NCI-H2227 treated with DMSO at 0.1 percent for 48 hours (cell line): ENCODE data around the gene MCRIP1.
"Not testable (repeated sequence)": the region's sequence is repeated elsewhere in the genome, so short reads cannot be mapped to it uniquely, and the experiment has no call there.

ENCODE experiments used
- DNase-seq: peaks from one replicate; lab custom pipeline; 2025; lab: John Stamatoyannopoulos, UW

The MCRIP1 gene

GRCh38 chr17:81840826-81841778, 8.0 kb upstream of the MCRIP1 start:
- no peak for DNase-seq

DNA sequence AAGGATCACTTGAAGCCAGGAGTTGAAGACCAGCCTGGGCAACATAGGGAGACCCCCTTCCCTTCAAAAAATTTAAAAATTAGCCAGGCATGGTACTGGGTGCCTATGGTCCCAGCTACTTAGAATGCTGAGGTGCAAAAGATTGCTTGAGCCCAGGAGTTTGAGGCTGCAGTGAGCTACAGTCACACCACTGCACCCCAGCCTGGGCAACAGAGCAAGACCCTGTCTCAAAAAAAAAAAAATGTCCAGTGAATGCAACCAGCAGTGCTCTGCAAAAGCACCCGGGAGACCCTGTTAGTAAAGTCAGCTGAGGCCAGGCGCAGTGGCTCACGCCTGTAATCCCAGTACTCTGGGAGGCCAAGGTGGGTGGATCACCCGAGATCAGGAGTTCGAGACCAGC, 7.0 kb upstream of the MCRIP1 start:
- DNase-seq, result not testable (repeated sequence)

DNA sequence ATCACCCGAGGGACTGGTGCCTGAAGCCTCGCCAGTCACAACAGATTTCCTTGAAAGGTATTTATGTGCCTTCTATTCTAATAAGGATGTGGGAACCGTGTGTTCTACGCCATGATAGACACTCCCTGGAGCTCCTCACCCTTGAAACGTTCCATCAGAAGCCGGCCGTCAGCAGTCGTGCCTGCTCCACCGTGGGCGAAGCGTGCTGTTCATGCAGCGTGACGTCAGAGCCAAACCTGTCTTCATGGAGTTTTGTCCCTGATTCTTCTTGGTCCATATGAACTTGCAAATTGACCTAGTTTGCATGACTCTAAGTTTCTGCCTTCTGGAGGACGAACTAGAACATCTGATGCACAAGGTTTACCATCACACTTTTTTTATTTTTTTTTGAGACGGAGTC, 6.2 kb upstream of the MCRIP1 start:
- no peak for DNase-seq

DNA sequence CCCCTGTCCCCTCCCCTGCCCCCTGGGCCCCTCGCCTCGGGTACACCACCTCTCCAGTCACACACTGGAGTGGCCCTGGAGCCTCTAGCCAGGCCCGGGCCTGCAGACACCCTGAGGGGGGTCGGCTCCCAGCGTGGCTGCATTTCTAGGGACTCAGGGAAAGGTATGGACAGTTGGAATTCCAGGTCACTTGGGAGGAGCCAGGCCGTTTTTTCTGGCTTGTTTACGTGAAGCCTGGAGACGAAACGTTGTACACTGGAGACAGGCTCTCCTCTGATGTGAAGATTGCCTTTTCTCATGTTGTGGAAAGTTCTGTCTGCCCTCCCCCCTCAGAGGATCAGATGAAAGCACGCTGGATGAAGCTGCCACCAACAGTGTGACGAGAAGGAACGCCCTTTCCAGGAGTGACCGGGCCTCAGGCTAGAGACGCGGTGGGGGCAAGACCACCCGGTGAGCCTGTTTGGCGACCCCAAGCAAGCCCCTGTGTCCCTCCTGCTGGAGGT, 5.7 kb upstream of the MCRIP1 start:
- DNase-seq, result no peak

GRCh38 chr17:81837641-81838040, 4.5 kb upstream of the MCRIP1 start:
- no peak for DNase-seq

DNA sequence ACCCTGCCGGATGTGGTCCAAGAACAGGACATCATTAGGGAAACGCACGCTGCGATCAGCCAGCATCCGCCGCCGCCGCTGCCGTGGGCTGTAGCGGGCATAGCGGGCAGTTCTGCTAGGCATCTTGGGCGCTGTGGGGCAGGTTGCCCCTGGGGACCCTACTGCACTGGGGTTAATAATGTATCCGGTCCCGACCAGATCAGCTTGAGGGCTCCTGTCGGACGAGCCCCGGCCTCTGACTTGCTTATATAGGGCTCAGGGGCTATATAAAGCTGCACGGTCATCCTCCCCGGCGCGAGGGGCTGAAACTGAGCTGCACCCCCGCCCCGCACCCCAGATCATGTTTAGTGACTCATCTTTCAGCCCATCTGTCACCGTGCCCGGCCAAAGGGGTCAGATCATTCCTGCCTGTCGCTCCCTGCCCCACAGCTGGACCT, 1.8 kb upstream of the MCRIP1 start, which contains the start of gene PPP1R27:
PPP1R27 (minus strand) TSS at position 220 of the 437 bp plus-strand sequence; CDS start at position 123, 97 bp downstream.
- DNase-seq, result no peak

DNA sequence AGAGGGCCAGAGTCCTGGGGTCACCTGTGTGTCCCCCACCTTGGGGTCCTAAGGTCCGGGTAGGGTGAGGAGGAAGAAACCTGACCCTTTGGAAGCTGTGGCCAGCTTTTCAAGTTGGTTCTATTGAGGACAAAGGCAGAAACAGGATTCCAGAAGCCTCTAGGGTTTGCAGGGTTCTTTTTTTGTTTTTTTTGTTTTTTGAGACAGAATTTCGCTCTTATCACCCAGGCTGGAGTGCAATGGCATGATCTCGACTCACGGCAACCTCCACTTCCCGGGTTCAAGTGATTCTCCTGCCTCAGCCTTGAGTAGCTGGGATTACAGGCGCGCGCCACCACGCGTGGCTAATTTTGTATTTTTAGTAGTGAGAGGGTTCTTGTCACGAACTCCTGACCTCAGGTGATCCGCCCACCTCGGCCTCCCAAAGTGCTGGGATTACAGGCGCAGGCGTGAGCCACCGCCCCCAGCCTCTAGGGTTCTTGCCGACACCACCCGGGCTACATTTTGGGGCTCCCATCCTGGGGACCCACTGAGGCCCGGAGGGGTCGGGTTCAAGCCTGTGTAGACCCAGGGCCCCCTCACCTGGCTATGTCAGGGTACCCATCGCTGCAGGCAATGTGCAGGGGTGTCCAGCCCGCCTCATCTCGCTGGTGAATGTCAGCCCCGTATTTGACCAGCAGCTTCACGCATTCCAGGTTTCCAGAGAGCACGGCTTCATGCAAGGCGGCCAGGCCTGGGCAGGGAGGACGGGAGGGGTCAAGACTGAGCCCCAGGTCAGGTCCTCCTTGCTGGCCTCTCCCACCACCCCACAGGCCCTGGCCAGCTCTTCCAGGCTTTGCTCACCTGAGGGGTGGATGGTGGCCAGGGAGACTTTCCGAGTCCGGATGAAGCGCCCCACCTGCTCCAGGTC, 1.1 kb upstream of the MCRIP1 start:
- no peak for DNase-seq

- DNase-seq, result no peak
Measured at GRCh38 chr17:81832608-81833159, 407 bp downstream of the MCRIP1 start.

DNA sequence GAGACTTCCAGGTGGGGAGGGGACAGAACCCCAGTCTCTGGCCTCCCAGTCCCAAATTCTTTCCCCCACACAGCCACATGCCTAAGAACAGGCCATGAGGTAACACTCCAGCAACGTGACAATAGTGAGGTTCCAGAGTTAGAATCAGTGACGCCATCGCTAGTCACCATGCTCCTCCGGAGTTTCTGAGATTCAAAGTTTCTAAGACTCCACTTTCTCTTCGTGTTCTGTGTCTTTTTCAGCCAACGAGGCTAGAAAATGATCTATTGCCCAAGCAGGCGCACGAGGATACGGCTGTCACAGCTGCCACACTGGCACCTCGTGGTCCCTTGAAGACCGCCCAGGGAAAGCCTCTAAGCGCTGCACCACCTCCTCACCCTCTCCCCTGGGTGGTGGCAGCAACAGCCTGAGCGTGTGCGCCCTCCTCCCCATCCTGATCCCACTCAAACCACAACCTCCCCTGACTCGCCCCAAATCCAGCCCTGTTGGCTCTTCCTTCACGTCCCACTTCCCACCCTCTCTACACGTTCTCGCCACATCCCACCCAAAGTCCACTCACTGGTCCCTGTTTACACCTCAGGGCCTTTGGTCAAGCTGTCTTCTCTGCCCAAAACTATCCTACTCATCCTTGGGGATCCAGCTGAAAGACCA, 1.0 kb downstream of the MCRIP1 start:
- no peak for DNase-seq

- DNase-seq, result no peak
Measured at GRCh38 chr17:81831563-81831956, 1.5 kb downstream of the MCRIP1 start.

DNA sequence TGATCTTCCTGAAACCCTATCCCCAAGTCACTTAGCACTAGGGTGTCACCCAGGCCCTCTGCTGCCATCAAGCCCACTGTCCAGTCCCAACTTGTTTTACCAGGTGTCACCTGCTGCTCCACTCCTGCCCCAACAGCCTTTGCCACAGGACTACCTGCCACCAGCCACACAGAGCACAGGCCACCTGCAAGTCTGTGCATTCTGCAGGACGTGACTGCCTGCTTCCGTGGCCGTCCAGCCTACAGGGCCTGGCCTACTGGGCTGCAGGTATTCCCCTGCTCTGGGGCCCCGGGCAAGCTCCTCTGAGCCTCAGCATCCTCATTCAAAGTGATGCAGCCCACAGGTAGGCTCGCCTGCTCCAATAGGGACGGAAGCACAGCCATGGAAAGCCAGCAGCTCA, 3.2 kb downstream of the MCRIP1 start:
- DNase-seq, result no peak

- no peak for DNase-seq
Measured at GRCh38 chr17:81828656-81829055, 4.4 kb downstream of the MCRIP1 start.

DNA sequence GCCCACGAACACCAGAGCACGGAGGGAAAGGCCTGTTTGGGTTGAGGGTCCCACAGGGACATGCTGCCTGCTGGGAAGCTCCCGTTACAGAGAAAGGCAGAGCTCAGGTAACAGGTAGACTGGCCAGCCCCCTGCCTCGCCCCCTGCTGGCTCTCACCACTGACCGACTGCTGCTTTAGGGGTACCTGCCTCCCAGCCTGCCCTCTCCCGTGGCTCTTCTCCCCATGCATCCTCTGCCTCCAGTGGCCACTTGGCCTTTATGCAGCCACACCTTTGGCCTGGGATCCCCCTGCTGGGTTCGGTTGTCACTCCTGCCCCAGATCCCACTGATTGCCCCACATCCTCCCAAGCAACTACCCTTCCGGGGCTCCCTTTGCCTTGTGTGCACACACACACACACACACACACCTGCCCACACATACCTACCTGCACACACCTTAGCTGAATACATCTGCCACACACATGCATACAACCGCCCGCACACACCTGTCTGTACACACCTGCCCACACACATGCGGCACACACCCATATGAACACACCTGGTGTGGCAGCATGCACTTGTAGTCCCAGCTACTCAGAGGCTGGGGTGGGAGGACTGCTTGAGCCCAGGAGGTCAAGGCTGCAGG, 7.1 kb downstream of the MCRIP1 start:
- DNase-seq, result no peak

GRCh38 chr17:81824595-81824994, 8.5 kb downstream of the MCRIP1 start:
- no peak for DNase-seq

DNA sequence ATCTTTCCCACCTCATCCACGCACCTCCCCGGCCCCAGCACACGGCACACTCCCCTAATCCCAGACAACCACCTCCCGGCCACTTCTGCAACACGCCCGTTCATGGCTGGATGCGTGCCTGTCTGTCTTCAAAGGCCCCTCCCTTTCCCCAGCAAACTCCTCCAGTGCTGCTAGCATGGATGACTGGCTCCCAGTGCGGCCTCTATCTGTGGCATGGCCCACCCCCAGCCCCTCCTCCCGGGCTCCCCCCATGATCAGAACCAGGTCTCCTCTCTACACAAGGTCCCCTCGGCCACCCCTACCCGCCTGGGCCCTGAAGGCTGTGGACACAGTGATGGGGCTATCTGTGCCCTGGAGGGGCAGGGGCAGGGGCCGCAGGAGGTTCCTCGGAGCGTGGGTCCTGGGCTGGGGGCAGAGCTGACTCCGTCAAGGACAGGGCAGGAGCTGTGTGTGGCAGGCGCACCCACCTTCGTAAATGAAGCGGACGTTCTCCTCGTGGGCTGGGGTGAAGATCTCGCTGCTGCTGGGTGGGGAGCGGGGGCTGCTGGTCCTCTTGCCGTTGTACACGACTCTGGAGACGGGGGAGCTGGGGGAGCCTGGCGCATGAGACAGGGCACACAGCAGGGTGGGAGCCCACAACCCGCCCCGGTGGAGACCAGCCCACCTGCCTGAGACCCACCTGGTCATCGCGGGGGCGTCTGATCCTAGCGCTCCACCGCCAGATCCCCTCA, 9.1 kb downstream of the MCRIP1 start:
- DNase-seq, result no peak

DNA sequence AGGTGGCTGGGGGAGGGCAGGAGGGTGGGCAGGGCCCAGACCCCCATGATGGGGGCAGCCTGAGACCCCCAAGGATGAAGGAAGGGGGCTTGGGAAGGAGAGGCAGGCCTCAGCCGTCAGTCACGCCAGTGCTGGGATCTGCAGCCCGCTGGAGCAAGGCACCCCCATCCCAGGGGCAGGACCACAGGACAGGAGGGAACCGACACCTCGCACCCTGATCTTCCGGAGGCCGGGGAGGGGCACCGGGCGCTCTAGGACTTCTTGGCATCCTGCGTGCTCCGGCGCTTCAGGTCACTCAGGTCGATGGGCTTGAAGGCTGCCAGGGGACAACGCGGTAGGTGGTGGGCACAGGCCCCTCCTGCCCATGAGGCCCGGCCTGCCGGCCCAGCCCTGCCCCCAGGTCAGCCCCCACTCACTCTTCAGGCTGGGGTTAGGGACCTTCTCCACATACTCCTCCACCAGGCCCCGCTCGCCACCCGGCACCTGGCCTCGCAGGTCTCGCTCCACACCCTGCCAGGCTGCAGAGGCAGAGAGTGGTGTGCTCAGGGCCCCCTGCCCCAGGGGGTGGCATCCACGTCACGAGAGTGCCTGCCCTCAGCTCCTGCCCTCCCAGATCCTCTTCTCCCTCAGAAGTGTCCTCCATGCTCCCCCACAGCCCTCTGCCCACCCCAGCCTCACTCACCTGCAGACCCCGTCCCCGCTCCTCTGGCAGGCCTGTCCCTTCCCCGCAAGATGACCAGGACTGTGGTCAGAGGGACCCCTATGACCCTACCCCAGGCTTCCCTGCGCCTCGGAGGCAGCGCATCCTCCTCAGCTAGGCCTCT, 9.9 kb downstream of the MCRIP1 start:
- no peak for DNase-seq

- DNase-seq, result no peak
Measured at GRCh38 chr17:81822312-81822637, 10.8 kb downstream of the MCRIP1 start.

DNA sequence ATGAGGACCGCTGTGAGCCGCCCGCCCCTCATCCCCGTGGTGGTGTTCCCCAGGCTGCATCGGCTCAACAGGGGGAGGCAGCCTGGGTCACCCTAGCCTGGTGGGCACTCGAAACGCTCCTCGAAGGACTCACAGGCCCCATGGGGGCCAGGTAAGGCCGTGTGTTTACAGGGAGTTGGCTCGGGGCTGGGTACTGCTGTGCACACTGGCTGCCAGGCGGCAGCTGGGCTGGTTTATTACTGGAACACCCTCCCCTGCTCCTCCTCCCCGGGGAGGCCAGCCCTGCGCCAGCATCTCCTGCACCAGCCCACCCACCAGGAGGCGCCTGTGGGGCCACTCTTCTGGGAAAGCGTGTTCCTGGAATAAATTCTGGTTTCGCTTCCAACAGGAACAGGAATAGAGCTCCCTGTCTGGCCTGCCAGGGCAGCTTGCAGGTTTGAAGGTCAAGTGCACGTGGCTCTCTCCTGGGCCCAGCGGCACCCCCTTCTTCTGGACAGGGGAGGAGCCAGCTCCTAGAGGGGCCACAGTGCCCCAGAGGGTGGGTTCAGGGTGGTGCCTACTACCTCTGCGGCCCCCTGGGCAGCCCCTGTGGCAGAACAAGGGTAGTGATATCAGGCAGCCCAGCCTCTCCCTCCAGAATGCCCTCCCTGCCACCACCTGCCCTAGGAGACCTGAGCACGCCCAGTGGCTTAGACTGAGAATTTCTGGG, 11.3 kb downstream of the MCRIP1 start:
- DNase-seq, result no peak

GRCh38 chr17:81821147-81821546, 11.9 kb downstream of the MCRIP1 start:
- no peak for DNase-seq
